Measurements from ENCODE around the gene SLC17A7. TPM values are rescaled to one million over a fixed set of nuclear protein-coding genes. Genes with fewer than 3 reads are reported as not detected.

SLC17A7 gene
- total and polyA plus RNA-seq, 9 of the 15 experiments (the other 6 are each of a cell fraction or from before 2014, with no cell fraction given), result 1.1 to 15.7 (median 2.4) TPM

DNA sequence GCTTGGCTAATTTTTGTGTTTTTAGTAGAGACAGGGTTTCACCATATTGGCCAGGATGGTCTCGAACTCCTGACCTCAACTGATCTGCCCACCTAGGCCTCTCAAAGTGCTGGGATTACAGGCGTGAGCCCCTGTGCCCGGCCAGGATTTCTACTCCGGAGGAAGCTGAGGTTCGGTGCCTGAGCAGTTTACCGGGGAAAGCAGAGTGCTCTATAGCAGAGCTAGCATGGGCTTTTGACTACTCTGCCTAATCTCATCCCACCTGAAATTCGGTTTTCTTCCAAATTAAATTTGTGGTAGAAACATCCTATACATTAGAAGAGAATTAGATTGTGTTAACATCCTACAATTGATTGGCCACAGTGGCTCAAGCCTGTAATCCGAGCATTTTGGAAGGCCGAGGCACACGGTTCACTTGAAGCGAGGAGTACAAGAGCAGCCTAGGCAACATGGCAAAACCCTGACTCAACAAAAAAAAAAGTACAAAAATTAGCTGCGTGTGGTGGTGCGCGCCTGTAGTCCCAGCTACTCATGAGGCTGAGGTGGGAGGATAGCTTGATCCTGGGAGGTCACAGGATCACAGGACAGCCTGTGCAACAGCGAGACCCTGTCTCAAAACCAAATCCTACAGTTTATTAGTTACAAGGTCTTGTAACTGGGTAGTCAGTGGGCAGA, 47.7 kb upstream of the SLC17A7 start (continued):
- TF ChIP-seq, protein P1, sequence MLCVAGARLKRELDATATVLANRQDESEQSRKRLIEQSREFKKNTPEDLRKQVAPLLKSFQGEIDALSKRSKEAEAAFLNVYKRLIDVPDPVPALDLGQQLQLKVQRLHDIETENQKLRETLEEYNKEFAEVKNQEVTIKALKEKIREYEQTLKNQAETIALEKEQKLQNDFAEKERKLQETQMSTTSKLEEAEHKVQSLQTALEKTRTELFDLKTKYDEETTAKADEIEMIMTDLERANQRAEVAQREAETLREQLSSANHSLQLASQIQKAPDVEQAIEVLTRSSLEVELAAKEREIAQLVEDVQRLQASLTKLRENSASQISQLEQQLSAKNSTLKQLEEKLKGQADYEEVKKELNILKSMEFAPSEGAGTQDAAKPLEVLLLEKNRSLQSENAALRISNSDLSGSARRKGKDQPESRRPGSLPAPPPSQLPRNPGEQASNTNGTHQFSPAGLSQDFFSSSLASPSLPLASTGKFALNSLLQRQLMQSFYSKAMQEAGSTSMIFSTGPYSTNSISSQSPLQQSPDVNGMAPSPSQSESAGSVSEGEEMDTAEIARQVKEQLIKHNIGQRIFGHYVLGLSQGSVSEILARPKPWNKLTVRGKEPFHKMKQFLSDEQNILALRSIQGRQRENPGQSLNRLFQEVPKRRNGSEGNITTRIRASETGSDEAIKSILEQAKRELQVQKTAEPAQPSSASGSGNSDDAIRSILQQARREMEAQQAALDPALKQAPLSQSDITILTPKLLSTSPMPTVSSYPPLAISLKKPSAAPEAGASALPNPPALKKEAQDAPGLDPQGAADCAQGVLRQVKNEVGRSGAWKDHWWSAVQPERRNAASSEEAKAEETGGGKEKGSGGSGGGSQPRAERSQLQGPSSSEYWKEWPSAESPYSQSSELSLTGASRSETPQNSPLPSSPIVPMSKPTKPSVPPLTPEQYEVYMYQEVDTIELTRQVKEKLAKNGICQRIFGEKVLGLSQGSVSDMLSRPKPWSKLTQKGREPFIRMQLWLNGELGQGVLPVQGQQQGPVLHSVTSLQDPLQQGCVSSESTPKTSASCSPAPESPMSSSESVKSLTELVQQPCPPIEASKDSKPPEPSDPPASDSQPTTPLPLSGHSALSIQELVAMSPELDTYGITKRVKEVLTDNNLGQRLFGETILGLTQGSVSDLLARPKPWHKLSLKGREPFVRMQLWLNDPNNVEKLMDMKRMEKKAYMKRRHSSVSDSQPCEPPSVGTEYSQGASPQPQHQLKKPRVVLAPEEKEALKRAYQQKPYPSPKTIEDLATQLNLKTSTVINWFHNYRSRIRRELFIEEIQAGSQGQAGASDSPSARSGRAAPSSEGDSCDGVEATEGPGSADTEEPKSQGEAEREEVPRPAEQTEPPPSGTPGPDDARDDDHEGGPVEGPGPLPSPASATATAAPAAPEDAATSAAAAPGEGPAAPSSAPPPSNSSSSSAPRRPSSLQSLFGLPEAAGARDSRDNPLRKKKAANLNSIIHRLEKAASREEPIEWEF (CRISPR knock-in tag; IDR thresholded peaks at IDR 0.05), result no peak
- TF ChIP-seq KLF1 (tag; IDR thresholded peaks at IDR 0.05) (no peak), CBX3 (IDR thresholded peaks at IDR 0.05; ENCODE audit: borderline replicate concordance in 1 of 2, low read length in 2 of 2) (0 out of 3 replicates have a peak, but pooled peaks of 1 of the 2 experiments have one; percentile 8), ZNF586 (CRISPR knock-in tag; conservative IDR thresholded peaks at IDR 0.05) (no peak), ZNF253 (CRISPR knock-in tag; conservative IDR thresholded peaks at IDR 0.05) (no peak), ARID1B (IDR thresholded peaks at IDR 0.05) (no peak), MCM3 (IDR thresholded peaks at IDR 0.05) (no peak), U2AF1 (optimal IDR thresholded peaks at IDR 0.05; ENCODE audit: low read depth, low read length) (no peak)
- TF ChIP-seq, protein P2, sequence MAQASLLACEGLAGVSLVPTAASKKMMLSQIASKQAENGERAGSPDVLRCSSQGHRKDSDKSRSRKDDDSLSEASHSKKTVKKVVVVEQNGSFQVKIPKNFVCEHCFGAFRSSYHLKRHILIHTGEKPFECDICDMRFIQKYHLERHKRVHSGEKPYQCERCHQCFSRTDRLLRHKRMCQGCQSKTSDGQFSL (CRISPR knock-in tag; IDR thresholded peaks at IDR 0.05), result no peak
- TF ChIP-seq, protein P2 (tag; IDR thresholded peaks at IDR 0.05), result no peak
- TF ChIP-seq, protein P3, sequence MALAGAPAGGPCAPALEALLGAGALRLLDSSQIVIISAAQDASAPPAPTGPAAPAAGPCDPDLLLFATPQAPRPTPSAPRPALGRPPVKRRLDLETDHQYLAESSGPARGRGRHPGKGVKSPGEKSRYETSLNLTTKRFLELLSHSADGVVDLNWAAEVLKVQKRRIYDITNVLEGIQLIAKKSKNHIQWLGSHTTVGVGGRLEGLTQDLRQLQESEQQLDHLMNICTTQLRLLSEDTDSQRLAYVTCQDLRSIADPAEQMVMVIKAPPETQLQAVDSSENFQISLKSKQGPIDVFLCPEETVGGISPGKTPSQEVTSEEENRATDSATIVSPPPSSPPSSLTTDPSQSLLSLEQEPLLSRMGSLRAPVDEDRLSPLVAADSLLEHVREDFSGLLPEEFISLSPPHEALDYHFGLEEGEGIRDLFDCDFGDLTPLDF (CRISPR knock-in tag; IDR thresholded peaks at IDR 0.05), result peak; percentile 55; the same call in 1 of the 2 replicates
- TF ChIP-seq, protein P4, sequence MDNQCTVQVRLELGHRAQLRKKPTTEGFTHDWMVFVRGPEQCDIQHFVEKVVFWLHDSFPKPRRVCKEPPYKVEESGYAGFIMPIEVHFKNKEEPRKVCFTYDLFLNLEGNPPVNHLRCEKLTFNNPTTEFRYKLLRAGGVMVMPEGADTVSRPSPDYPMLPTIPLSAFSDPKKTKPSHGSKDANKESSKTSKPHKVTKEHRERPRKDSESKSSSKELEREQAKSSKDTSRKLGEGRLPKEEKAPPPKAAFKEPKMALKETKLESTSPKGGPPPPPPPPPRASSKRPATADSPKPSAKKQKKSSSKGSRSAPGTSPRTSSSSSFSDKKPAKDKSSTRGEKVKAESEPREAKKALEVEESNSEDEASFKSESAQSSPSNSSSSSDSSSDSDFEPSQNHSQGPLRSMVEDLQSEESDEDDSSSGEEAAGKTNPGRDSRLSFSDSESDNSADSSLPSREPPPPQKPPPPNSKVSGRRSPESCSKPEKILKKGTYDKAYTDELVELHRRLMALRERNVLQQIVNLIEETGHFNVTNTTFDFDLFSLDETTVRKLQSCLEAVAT (IDR thresholded peaks at IDR 0.05), result peak in 1 of 2 experiments; percentile 12; a peak in 3 of 4 replicates
- TF ChIP-seq, protein P5, sequence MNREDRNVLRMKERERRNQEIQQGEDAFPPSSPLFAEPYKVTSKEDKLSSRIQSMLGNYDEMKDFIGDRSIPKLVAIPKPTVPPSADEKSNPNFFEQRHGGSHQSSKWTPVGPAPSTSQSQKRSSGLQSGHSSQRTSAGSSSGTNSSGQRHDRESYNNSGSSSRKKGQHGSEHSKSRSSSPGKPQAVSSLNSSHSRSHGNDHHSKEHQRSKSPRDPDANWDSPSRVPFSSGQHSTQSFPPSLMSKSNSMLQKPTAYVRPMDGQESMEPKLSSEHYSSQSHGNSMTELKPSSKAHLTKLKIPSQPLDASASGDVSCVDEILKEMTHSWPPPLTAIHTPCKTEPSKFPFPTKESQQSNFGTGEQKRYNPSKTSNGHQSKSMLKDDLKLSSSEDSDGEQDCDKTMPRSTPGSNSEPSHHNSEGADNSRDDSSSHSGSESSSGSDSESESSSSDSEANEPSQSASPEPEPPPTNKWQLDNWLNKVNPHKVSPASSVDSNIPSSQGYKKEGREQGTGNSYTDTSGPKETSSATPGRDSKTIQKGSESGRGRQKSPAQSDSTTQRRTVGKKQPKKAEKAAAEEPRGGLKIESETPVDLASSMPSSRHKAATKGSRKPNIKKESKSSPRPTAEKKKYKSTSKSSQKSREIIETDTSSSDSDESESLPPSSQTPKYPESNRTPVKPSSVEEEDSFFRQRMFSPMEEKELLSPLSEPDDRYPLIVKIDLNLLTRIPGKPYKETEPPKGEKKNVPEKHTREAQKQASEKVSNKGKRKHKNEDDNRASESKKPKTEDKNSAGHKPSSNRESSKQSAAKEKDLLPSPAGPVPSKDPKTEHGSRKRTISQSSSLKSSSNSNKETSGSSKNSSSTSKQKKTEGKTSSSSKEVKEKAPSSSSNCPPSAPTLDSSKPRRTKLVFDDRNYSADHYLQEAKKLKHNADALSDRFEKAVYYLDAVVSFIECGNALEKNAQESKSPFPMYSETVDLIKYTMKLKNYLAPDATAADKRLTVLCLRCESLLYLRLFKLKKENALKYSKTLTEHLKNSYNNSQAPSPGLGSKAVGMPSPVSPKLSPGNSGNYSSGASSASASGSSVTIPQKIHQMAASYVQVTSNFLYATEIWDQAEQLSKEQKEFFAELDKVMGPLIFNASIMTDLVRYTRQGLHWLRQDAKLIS (CRISPR knock-in tag; IDR thresholded peaks at IDR 0.05), result peak; percentile 88; the same call in 1 of the 2 replicates
